ENCODE measurements around the gene LZTR1.
A peak's percentile ranks its signal among the peaks of the same experiment; 100 is the strongest.

LZTR1 gene

GRCh38 chr22:20946080-20946986 lies 35.8 kb upstream of the LZTR1 start:
- H3K27ac Mint-ChIP-seq: no peak overlapping the region
- peaks cover 48% of the 10 kb centered on the region for H3K4me1 Mint-ChIP-seq
- ATAC-seq: no peak
- H3K9me3 Mint-ChIP-seq: no peaks in the 10 kb centered on the region
- no peaks in the 10 kb centered on the region for H3K27me3 Mint-ChIP-seq
- H3K4me3 Mint-ChIP-seq: no peak overlapping the region
- H3K36me3 Mint-ChIP-seq: peaks cover 35% of the 10 kb centered on the region

- peaks cover 42% of the 10 kb centered on the region for H3K4me1 Mint-ChIP-seq
- no peaks in the 10 kb centered on the region for H3K9me3 Mint-ChIP-seq
- ATAC-seq: no peak
- peaks cover 32% of the 10 kb centered on the region for H3K36me3 Mint-ChIP-seq
- no peak overlapping the region for H3K27ac Mint-ChIP-seq
- no peaks in the 10 kb centered on the region for H3K27me3 Mint-ChIP-seq
- H3K4me3 Mint-ChIP-seq: no peak overlapping the region
These were observed 35.1 kb upstream of the LZTR1 start for GRCh38 chr22:20946991-20947390.

GRCh38 chr22:20948450-20948849 lies 33.6 kb upstream of the LZTR1 start:
- H3K36me3 Mint-ChIP-seq: peaks cover 25% of the 10 kb centered on the region
- no peaks in the 10 kb centered on the region for H3K27me3 Mint-ChIP-seq
- H3K4me1 Mint-ChIP-seq: peaks cover 27% of the 10 kb centered on the region
- no peaks in the 10 kb centered on the region for H3K9me3 Mint-ChIP-seq
- no peak for ATAC-seq
- no peak overlapping the region for H3K4me3 Mint-ChIP-seq
- H3K27ac Mint-ChIP-seq: no peak overlapping the region

GRCh38 chr22:20948989-20949388 lies 33.1 kb upstream of the LZTR1 start:
- H3K27ac Mint-ChIP-seq: no peak overlapping the region
- H3K4me1 Mint-ChIP-seq: peaks cover 22% of the 10 kb centered on the region
- ATAC-seq: no peak
- H3K36me3 Mint-ChIP-seq: peaks cover 20% of the 10 kb centered on the region
- no peaks in the 10 kb centered on the region for H3K9me3 Mint-ChIP-seq
- no peaks in the 10 kb centered on the region for H3K27me3 Mint-ChIP-seq
- H3K4me3 Mint-ChIP-seq: no peak overlapping the region

GRCh38 chr22:20949698-20950183 lies 32.4 kb upstream of the LZTR1 start:
- no peaks in the 10 kb centered on the region for H3K9me3 Mint-ChIP-seq

GRCh38 chr22:20951151-20951931 lies 30.8 kb upstream of the LZTR1 start:
- Mint-ChIP-seq H3K4me3 (no peak overlapping the region), H3K4me1 (peaks cover 9% of the 10 kb centered on the region), H3K27me3 (no peaks in the 10 kb centered on the region), H3K27ac (no peak overlapping the region), H3K36me3 (peaks cover 19% of the 10 kb centered on the region), H3K9me3 (no peaks in the 10 kb centered on the region)
- no peak for ATAC-seq

More at GRCh38 chr22:20949698-20950183, 32.4 kb upstream of the LZTR1 start:
- peaks cover 21% of the 10 kb centered on the region for H3K4me1 Mint-ChIP-seq
- peaks cover 19% of the 10 kb centered on the region for H3K36me3 Mint-ChIP-seq
- no peak for ATAC-seq
- no peaks in the 10 kb centered on the region for H3K27me3 Mint-ChIP-seq
- H3K4me3 Mint-ChIP-seq: no peak overlapping the region
- no peak overlapping the region for H3K27ac Mint-ChIP-seq

GRCh38 chr22:20951932-20952380 lies 30.1 kb upstream of the LZTR1 start:
- H3K36me3 Mint-ChIP-seq: peaks cover 19% of the 10 kb centered on the region
- ATAC-seq: no peak

GRCh38 chr22:20952544-20953341 lies 29.4 kb upstream of the LZTR1 start:
- Mint-ChIP-seq H3K9me3 (no peaks in the 10 kb centered on the region), H3K4me1 (peaks cover 10% of the 10 kb centered on the region), H3K36me3 (peaks cover 19% of the 10 kb centered on the region), H3K27me3 (peaks cover 3% of the 10 kb centered on the region), H3K4me3 (no peak overlapping the region), H3K27ac (no peak overlapping the region)
- ATAC-seq: no peak

More at GRCh38 chr22:20951932-20952380, 30.1 kb upstream of the LZTR1 start:
- Mint-ChIP-seq H3K9me3 (no peaks in the 10 kb centered on the region), H3K27me3 (no peaks in the 10 kb centered on the region), H3K27ac (no peak overlapping the region), H3K4me3 (no peak overlapping the region), H3K4me1 (peaks cover 8% of the 10 kb centered on the region)

- ATAC-seq: no peak
- Mint-ChIP-seq H3K36me3 (peaks cover 19% of the 10 kb centered on the region), H3K27ac (no peak overlapping the region), H3K4me3 (no peak overlapping the region), H3K4me1 (peaks cover 15% of the 10 kb centered on the region), H3K27me3 (peaks cover 8% of the 10 kb centered on the region), H3K9me3 (no peaks in the 10 kb centered on the region)
These were observed 28.8 kb upstream of the LZTR1 start for GRCh38 chr22:20953342-20953608.

GRCh38 chr22:20953668-20954500 lies 28.2 kb upstream of the LZTR1 start:
- peaks cover 18% of the 10 kb centered on the region for H3K4me1 Mint-ChIP-seq
- peaks cover 13% of the 10 kb centered on the region for H3K27me3 Mint-ChIP-seq
- no peak for ATAC-seq
- H3K27ac Mint-ChIP-seq: no peak overlapping the region
- H3K9me3 Mint-ChIP-seq: no peaks in the 10 kb centered on the region
- peaks cover 19% of the 10 kb centered on the region for H3K36me3 Mint-ChIP-seq
- H3K4me3 Mint-ChIP-seq: no peak overlapping the region

GRCh38 chr22:20955548-20955947 lies 26.5 kb upstream of the LZTR1 start:
- no peak overlapping the region for H3K4me3 Mint-ChIP-seq
- H3K9me3 Mint-ChIP-seq: no peaks in the 10 kb centered on the region
- peaks cover 18% of the 10 kb centered on the region for H3K4me1 Mint-ChIP-seq
- no peak for ATAC-seq
- peaks cover 13% of the 10 kb centered on the region for H3K27me3 Mint-ChIP-seq
- peaks cover 7% of the 10 kb centered on the region for H3K36me3 Mint-ChIP-seq
- H3K27ac Mint-ChIP-seq: no peak overlapping the region

GRCh38 chr22:20956258-20957101 lies 25.6 kb upstream of the LZTR1 start:
- peaks cover 13% of the 10 kb centered on the region for H3K27me3 Mint-ChIP-seq
- peak overlapping the region; percentile 82 for H3K4me3 Mint-ChIP-seq
- no peak for ATAC-seq
- peak overlapping the region; percentile 20 for H3K27ac Mint-ChIP-seq
- peaks cover 7% of the 10 kb centered on the region for H3K36me3 Mint-ChIP-seq
- no peaks in the 10 kb centered on the region for H3K9me3 Mint-ChIP-seq
- peaks cover 18% of the 10 kb centered on the region for H3K4me1 Mint-ChIP-seq

GRCh38 chr22:20957102-20957682 lies 24.9 kb upstream of the LZTR1 start:
- H3K27ac Mint-ChIP-seq: peak overlapping the region; percentile 20
- peak; percentile 44 for ATAC-seq
- no peaks in the 10 kb centered on the region for H3K9me3 Mint-ChIP-seq
- H3K27me3 Mint-ChIP-seq: peaks cover 13% of the 10 kb centered on the region
- H3K36me3 Mint-ChIP-seq: peaks cover 7% of the 10 kb centered on the region
- peaks cover 25% of the 10 kb centered on the region for H3K4me1 Mint-ChIP-seq
- peak overlapping the region; percentile 82 for H3K4me3 Mint-ChIP-seq

Data from stimulated activated memory B cell treated with anti-CD40 and anti-IgM and Interleukin-4, amounts not matched to agents 10 μg/mL and 1 μg/mL and 100 μg/mL, for 72 hours (primary cell).